ENCODE measurements around the gene COPS7A. TPM values are rescaled to one million over a fixed set of nuclear protein-coding genes. Genes with fewer than 3 reads are reported as not detected.

COPS7A gene
- total RNA-seq, 2 experiments from 2014 or later: 38.3 to 41.6 TPM

GRCh38 chr12:6770600-6770999, 46.8 kb downstream of the COPS7A start:
- ChIA-PET POLR2A (interaction anchor here (0.6 to 1.5 kb wide), 4 partner anchors 10 to 194 kb away, joined by 3 to 6 read pairs (median 3); partner anchors contain the start of gene CD4), CTCF (interaction anchor here (1.3 to 2.7 kb wide), 5 partner anchors 10 to 63 kb away, joined by 3 to 21 read pairs (median 6); partner anchors contain the start of gene MLF2)
- Mint-ChIP-seq H3K4me3 (no peak overlapping the region), H3K27me3 (peaks cover 19% of the 10 kb centered on the region), H3K9me3 (ENCODE audit: low read depth) (no peaks in the 10 kb centered on the region), H3K36me3 (ENCODE audit: low read depth) (peaks cover 29% of the 10 kb centered on the region), H3K4me1 (peaks cover 64% of the 10 kb centered on the region), H3K27ac (peak overlapping the region; percentile 89)
- intact Hi-C loops (cut with DNase I, micrococcal nuclease): no loop called here
- DNase-seq (no peak), ATAC-seq (no peak)

GRCh38 chr12:6771091-6771495, 47.2 kb downstream of the COPS7A start:
- intact Hi-C loops (cut with DNase I, micrococcal nuclease): no loop called here
- DNase-seq: peak; percentile 36
- H3K4me3 Mint-ChIP-seq: no peak overlapping the region
- no peaks in the 10 kb centered on the region for H3K9me3 Mint-ChIP-seq (ENCODE audit: low read depth)
- CTCF ChIA-PET: interaction anchor here (0.6 to 2.7 kb wide), 8 partner anchors 8 to 81 kb away, joined by 3 to 21 read pairs (median 3); partner anchors contain the start of genes MLF2 and USP5
- peak; percentile 18 for ATAC-seq
- peaks cover 68% of the 10 kb centered on the region for H3K4me1 Mint-ChIP-seq
- H3K27ac Mint-ChIP-seq: peak overlapping the region; percentile 89
- POLR2A ChIA-PET: interaction anchor here (0.6 to 1.5 kb wide), 3 partner anchors 18 to 194 kb away, joined by 3 to 6 read pairs (median 3); partner anchors contain the start of gene CD4
- peaks cover 18% of the 10 kb centered on the region for H3K27me3 Mint-ChIP-seq
- peaks cover 34% of the 10 kb centered on the region for H3K36me3 Mint-ChIP-seq (ENCODE audit: low read depth)

- peaks cover 74% of the 10 kb centered on the region for H3K4me1 Mint-ChIP-seq
- ATAC-seq (no peak), DNase-seq (peak; percentile 22)
- CTCF ChIA-PET: interaction anchor here (0.5 to 2.7 kb wide), 10 partner anchors 8 to 101 kb away, joined by 3 to 21 read pairs (median 3); partner anchors contain the start of genes MLF2, SPSB2 and USP5
- peak overlapping the region; percentile 89 for H3K27ac Mint-ChIP-seq
- intact Hi-C loops (cut with DNase I, micrococcal nuclease): loop anchor here in 1 of 2 experiments (2.0 kb wide), 1 partner anchor 19 kb away; no protein-coding TSS in a partner anchor
- H3K36me3 Mint-ChIP-seq (ENCODE audit: low read depth): peaks cover 40% of the 10 kb centered on the region
- H3K4me3 Mint-ChIP-seq: peak overlapping the region; percentile 86
- POLR2A ChIA-PET: interaction anchor here (0.6 to 1.5 kb wide), 2 partner anchors 17 to 389 kb away, joined by 3 to 6 read pairs; partner anchors contain the start of gene CD4
- peaks cover 20% of the 10 kb centered on the region for H3K27me3 Mint-ChIP-seq
- H3K9me3 Mint-ChIP-seq (ENCODE audit: low read depth): no peaks in the 10 kb centered on the region
These were observed 47.9 kb downstream of the COPS7A start for GRCh38 chr12:6771509-6772330.

GRCh38 chr12:6772331-6772695, 48.5 kb downstream of the COPS7A start, which contains the start of gene LAG3:
Gene LAG3 (plus strand): TSS chr12:6772520. CDS start chr12:6772853, 333 bp downstream.
- Mint-ChIP-seq H3K27me3 (peaks cover 20% of the 10 kb centered on the region), H3K4me1 (peaks cover 77% of the 10 kb centered on the region), H3K4me3 (peak within 1 kb of the TSS; percentile 86), H3K27ac (peak within 1 kb of the TSS; percentile 89), H3K9me3 (ENCODE audit: low read depth) (no peaks in the 10 kb centered on the region), H3K36me3 (ENCODE audit: low read depth) (peaks cover 41% of the 10 kb centered on the region)
- intact Hi-C loops (cut with DNase I, micrococcal nuclease): loop anchor here in 1 of 2 experiments (2.0 kb wide), 1 partner anchor 18 kb away; no protein-coding TSS in a partner anchor
- ChIA-PET POLR2A (interaction anchor here (0.6 kb wide), 2 partner anchors 10 to 20 kb away, joined by 3 to 5 read pairs; no protein-coding TSS in a partner anchor), CTCF (interaction anchor here (0.7 to 2.7 kb wide), 4 partner anchors 9 to 101 kb away, joined by 3 to 21 read pairs (median 10); partner anchors contain the start of genes MLF2 and SPSB2)
- ATAC-seq (peak; percentile 55), DNase-seq (peak; percentile 86)

- peak overlapping the region; percentile 86 for H3K4me3 Mint-ChIP-seq
- DNase-seq: no peak
- peaks cover 79% of the 10 kb centered on the region for H3K4me1 Mint-ChIP-seq
- POLR2A ChIA-PET: interaction anchor here (0.6 kb wide), 2 partner anchors 11 to 20 kb away, joined by 3 to 5 read pairs; no protein-coding TSS in a partner anchor
- CTCF ChIA-PET: interaction anchor here (1.6 to 2.7 kb wide), 2 partner anchors 10 to 19 kb away, joined by 4 to 21 read pairs; partner anchors contain the start of gene MLF2
- no peak for ATAC-seq
- no peaks in the 10 kb centered on the region for H3K9me3 Mint-ChIP-seq (ENCODE audit: low read depth)
- peaks cover 42% of the 10 kb centered on the region for H3K36me3 Mint-ChIP-seq (ENCODE audit: low read depth)
- H3K27me3 Mint-ChIP-seq: peaks cover 15% of the 10 kb centered on the region
- intact Hi-C loops (cut with DNase I, micrococcal nuclease): loop anchor here in 1 of 2 experiments (2.0 kb wide), 1 partner anchor 18 kb away; no protein-coding TSS in a partner anchor
- peak overlapping the region; percentile 89 for H3K27ac Mint-ChIP-seq
These were observed 49.1 kb downstream of the COPS7A start for GRCh38 chr12:6772726-6773589.

GRCh38 chr12:6773590-6774351, 49.9 kb downstream of the COPS7A start:
- peaks cover 81% of the 10 kb centered on the region for H3K4me1 Mint-ChIP-seq
- intact Hi-C loops (cut with DNase I, micrococcal nuclease): loop anchor here in 1 of 2 experiments (2.0 kb wide), 1 partner anchor 17 kb away; no protein-coding TSS in a partner anchor
- DNase-seq: peak; percentile 69
- peak; percentile 27 for ATAC-seq
- POLR2A ChIA-PET: interaction anchor here (1.0 kb wide), 1 partner anchor 10 kb away, joined by 3 read pairs; no protein-coding TSS in a partner anchor
- H3K27ac Mint-ChIP-seq: peak overlapping the region; percentile 89
- CTCF ChIA-PET: interaction anchor here (0.7 to 1.7 kb wide), 4 partner anchors 15 to 232 kb away, joined by 3 to 7 read pairs (median 3); partner anchors contain the start of gene CD4
- H3K4me3 Mint-ChIP-seq: peak overlapping the region; percentile 86
- peaks cover 9% of the 10 kb centered on the region for H3K27me3 Mint-ChIP-seq
- no peaks in the 10 kb centered on the region for H3K9me3 Mint-ChIP-seq (ENCODE audit: low read depth)
- H3K36me3 Mint-ChIP-seq (ENCODE audit: low read depth): peaks cover 49% of the 10 kb centered on the region

- Mint-ChIP-seq H3K4me1 (peaks cover 87% of the 10 kb centered on the region), H3K36me3 (ENCODE audit: low read depth) (peaks cover 49% of the 10 kb centered on the region), H3K27ac (peak overlapping the region; percentile 84), H3K27me3 (peaks cover 5% of the 10 kb centered on the region), H3K9me3 (ENCODE audit: low read depth) (no peaks in the 10 kb centered on the region), H3K4me3 (peak overlapping the region; percentile 86)
- DNase-seq: peak; percentile 26
- ChIA-PET POLR2A (interaction anchor here (1.0 kb wide), 1 partner anchor 9 kb away, joined by 3 read pairs; no protein-coding TSS in a partner anchor), CTCF (interaction anchor here (0.5 to 2.1 kb wide), 7 partner anchors 9 to 232 kb away, joined by 3 to 8 read pairs (median 3); partner anchors contain the start of genes CD4 and PTMS)
- intact Hi-C loops (cut with DNase I, micrococcal nuclease): loop anchor here in 1 of 2 experiments (5.0 kb wide), 3 partner anchors 52 to 157 kb away; partner anchors contain the start of genes COPS7A and ZNF384
- ATAC-seq: no peak
These were observed 50.7 kb downstream of the COPS7A start for GRCh38 chr12:6774499-6775062.

GRCh38 chr12:6775185-6776174, 51.6 kb downstream of the COPS7A start:
- DNase-seq (no peak), ATAC-seq (no peak)
- intact Hi-C loops (cut with DNase I, micrococcal nuclease): loop anchor here in 1 of 2 experiments (5.0 kb wide), 3 partner anchors 53 to 158 kb away; partner anchors contain the start of genes COPS7A and ZNF384
- Mint-ChIP-seq H3K4me1 (peaks cover 90% of the 10 kb centered on the region), H3K36me3 (ENCODE audit: low read depth) (peaks cover 47% of the 10 kb centered on the region), H3K27ac (peak overlapping the region; percentile 84), H3K9me3 (ENCODE audit: low read depth) (no peaks in the 10 kb centered on the region), H3K27me3 (peaks cover 5% of the 10 kb centered on the region), H3K4me3 (peak overlapping the region; percentile 86)
- CTCF ChIA-PET: interaction anchor here (1.1 to 2.1 kb wide), 3 partner anchors 10 to 17 kb away, joined by 3 to 8 read pairs (median 7); partner anchors contain the start of genes CD4 and PTMS
- POLR2A ChIA-PET: interaction anchor here (1.0 kb wide), 1 partner anchor 8 kb away, joined by 3 read pairs; no protein-coding TSS in a partner anchor
